GM21717 (cell line): ENCODE results near the gene ICE2.

Source experiments
- ATAC-seq: cut with Tn5 transposase; IDR thresholded peaks from one replicate; pipeline ENCODE4 v1.9.1; 2021; ENCODE audit warnings: mild to moderate bottlenecking, moderate library complexity; ENCODE audit not compliant: unreplicated experiment

ICE2 gene

DNA sequence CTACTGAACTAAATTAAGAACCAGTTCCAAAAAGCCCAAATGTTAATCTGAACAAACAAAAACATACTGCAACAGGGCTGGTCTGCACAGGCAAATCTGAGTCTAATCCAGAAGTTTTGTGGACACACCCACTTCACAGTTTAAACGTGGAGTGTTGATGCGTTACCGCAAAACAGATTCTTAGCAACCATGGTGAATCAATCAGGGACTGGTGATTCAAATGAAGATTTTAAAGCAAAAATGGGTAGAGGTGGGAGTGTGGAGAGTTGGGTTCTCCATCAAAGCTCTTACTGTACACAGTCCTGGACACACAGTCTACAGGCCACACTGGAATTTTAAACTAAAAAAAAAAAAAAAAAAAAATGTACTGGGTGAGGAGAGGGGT is 86.3 kb downstream of the ICE2 start:
- ATAC-seq: no peak

DNA sequence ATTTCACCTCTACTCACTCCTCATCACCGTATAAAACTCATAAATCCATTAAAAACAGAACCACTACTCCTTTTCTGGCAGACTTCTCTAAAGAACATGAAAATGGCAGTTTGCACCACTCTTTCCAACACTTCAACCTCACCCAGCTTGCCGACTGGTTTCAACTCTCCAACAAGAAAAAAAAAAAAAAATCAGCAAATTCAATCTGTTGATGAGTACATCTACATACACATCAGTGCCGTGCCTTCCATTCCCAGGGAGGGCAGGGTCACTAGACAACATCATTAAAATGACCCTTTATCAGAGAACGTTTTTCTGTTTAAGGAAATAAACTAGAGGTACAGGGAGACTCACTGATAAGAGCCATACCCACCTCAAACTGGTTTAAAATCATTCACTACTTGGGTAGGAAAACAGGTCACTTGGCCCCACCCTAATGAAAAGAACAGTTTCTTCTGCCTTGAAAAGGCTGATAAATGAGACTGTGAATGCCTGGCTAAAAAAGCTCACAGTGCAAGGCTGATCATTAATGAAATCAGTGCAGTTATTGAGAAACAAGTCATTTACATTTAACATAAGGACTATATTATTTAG is 87.1 kb downstream of the ICE2 start:
- ATAC-seq: no peak

DNA sequence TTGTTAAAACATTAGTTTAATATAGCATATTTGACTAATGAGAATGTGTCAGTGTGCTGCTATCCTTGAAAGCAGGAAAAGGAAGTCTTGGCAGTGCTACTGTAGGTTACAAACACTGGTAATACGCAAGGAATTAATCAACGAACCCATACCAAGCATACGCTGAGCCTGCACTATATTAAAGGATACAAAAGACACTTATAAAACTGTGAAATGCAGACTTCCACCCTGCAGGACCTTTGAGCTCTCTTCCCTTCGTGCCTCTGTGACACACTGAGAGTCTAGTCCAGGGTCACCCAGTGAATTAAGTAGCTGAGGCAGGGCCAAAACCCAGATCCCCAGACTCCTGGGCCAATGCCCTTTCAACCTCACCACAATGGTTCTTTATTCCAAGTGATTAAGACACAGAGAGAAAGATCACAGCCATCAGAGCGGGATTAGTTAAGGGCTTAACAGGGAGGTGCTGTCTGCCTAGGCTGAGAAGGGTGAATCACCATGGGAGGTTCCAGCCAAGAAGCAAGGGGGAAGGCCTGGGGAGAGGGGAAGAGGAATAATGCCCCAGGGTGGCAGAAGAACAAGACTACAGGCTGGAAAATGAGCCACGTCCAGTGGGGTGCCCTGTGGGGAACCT is 88.0 kb downstream of the ICE2 start:
- no peak for ATAC-seq

DNA sequence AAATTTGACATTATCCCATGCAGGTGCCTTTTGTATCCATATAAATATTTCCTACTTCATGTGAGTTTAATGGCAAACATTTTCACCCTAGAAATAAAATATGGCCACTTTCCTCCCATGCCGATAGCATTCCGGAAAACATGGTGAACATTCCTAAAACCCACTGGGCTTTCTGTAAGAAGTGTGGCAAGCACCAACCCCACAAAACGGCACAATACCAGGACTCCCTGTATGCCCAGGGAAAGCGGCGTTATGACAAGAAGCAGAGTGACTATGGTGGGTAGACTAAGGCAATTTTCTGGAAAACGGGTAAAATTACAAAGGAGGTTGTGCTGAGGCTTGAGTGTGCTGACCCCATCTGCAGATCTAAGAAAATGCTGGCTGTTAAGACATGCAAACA is 88.7 kb downstream of the ICE2 start:
- ATAC-seq: no peak

DNA sequence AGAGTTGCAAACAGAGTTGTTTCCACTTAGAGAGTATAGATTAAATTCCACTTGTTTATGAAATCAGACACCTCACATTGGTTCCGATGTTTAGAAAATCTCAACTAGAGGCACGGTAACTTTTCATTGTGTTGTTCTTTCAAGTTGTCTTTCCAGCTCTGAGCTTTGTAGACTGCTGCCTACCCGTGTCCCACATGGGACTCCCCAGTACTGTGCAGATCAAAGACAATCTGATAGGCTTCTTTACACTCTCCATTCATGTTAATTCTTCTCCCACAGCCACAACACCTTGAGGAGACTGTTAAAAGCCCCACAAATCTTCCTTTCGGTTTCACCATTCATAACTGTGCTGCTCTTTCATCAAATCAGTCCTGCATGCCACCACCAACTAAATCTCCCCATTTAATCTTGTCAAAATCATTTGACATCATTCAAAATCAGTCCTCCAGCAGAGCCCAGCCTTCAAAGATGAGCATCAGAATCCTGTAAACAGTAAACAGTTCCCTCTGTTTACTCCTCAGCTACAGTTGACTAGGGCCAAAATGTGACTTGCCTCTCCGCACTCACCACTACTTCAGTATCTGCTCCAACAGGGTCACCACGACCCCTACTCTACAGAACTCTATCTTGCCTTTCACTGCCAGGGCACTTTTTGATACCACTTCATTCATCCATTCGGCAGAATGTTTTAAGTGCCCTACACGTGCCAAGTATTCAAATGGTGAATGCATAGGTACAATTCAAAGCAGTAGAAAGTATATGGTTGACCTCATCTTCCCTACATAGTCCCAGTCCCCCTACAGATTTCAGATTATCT is 89.5 kb downstream of the ICE2 start:
- peak; percentile 55 for ATAC-seq

DNA sequence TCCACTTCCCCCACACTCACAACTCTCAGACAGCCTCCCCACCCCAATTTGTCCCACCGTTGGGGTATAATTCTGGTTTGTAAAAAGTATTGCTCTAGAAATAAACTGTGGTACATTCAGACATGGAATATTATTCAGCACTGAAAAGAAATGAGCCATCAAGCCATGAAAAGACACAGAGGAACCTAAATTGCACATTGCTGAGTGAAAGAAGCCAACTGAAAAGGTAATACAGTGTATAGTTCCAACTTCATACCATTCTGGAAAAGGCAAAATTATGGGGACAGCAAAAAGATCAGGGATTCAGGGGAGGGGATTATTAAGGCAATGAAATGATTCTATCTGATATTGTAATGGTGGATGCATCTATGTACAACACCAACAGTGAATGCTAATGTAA is 91.6 kb downstream of the ICE2 start:
- no peak for ATAC-seq

DNA sequence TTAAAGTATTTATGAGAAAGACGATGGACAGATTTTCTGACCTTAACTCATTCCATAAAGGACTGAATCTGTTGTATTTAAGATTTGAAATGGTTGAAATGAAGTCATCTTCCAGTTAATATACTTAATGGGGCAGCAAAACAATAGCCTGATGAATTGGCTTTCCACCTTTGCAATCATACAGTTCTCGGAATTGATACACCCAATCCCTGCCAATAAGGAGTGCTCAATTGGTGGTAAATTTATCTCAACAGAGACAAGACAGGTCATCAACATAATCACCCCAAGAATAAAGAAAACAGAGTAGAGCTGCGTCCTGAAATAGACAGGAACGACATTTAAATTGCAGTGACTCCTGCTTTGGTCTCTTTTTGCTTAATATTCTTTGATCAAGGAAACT is 92.3 kb downstream of the ICE2 start:
- ATAC-seq: no peak

DNA sequence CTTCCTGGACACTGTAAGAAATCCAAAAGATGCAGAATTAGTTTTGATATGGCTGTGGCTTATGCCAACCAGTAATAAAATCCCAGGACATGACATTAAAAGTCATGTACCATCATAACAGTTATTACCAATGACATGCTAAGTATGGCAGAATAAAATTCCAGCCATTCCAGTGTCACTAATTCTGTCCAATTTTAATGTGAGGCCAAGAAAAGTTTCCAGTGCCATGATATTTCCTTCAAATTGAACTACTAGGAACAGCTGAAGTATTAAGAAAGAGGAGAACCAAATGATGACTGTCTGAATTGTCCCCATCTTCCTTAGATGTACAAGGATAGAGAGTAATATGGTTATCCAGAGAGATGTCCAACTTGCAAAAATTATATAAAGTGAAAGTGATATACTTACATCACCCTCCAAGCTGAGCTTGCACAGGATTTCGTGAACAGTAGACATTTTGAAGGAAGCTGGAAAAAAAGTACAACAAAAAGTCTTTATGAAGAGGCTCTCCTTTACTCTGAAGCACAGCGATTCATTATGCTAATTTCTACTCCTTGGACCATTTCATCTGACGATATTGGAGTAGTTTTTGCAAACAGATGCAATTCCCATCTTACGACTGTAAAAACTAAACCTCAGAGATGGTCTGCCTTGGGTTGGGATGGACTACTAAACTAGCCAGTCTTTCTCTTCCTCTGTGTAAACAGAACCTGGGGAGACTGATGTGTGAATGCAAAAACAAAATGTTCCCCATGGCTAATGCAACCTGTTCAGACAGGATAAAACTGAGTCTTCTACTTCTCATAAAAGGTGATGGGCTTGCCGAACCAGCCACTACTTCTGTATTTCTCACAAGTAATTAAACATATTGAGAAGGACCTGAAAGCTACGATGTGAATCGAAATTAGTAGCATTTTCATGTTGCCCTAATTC is 93.1 kb downstream of the ICE2 start:
- ATAC-seq: no peak

DNA sequence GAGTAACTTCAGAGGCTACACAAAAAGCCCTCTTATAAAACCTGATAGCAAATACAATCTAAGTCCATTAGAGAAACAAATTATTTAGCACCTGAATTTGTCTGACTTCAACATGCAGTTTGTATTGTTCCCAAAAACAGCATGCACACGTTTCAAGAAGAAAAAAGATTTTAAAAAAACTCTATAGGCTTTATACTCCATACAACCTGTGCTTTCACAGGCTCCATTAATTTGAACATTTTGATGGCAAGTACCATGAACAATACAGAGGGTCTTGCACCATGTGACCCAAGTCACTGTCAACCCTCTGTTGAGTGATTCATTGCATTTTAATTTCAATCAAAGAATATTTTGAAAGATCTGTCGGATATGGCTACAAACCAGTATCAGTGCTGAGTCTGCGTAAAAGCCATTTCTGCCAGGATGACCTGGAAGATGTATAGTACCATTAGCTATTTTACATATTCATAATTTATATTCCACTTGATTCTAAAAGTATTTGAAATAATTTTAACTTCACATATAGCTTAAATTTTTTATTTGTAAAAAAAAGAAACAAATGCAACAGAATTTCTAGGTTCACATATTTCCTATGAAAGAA is 94.3 kb downstream of the ICE2 start:
- no peak for ATAC-seq

DNA sequence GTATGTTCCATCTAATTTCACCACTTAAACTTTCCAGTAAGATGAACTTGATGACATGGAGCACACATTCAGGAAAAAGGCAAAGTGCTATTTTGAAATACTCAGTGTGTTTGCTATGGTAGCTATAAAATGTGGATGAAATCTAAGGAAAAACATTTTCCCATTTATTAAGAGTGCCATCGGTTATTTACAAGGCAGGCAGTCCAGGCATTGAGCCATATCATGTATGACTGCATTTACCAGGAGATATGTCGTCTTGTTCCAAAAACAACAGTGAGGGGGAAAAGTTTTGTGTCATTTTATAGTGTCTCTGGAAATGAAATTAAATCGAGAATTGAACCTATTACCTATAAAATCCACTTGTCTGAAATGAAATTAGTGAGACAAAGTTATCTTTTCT is 94.9 kb downstream of the ICE2 start:
- no peak for ATAC-seq

DNA sequence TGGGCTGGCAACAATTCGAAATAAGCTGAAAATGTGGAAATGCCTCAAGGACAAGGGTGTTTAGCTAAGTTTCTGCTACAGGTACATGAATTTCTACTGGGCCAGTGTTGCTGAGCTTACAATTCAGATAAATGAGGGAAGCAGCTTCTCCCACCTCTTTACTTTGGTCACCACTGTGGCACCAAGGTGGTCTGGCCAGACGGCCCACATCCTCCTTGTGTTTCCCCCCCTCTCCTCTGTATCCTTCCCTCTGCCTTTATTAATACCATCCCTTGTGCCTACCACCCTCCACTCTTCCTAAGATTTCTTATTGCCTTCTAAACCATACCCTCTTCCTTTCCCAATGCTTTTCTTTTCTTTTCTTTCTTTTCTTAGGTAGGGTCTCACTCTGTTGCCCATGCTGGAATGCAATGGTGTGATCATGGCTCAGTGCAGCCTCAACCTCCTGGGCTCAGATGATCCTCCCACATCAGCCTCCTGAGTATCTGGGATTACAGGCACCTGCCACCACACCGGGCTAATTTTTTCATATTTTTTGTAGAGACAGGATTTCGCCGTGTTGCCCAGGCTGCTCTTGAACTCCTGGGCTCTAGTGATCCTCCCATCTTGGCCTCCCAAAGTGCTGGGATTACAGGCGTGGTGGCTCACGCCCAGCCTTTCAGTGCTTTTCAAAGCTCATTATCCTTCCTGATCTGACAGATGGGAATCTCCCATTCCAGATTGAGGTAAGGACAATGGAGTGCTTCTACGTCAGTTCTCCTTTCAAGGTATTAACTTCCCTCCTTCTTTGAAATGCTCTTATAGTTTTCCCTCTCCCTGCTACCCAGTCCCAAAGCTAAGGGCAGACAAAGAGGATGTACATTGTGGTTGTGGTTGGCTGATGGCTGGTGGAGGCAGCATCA is 95.9 kb downstream of the ICE2 start:
- no peak for ATAC-seq

DNA sequence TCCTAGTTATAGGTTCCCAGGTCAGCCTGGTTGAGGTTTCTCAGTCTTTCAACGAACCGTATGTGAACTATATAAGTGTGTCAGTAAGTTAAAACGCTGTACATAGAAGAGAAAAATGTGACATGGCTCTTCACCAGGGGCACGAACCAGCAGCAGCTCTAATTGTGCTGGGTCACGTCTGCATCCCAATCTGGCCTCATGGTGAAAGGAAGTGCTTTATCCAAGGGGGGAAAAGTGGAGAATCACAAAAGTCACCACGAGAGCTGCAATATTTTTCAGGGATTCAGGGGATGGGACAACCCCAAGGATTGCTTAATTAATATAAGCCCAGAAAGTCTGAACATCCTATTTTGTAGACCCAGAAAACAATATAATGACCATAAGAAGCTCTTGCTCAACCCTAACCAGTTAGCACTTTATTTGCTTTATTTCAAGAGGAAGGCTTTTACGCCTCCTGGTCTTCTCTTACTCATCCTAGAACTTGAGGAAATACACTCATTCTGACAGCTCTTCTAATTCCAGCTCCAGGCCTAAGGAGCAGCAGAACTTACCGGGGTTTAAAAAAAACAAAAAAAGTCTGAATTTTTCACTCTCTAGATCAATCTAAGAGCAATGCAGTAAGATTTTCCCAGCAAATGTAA is 97.7 kb downstream of the ICE2 start:
- no peak for ATAC-seq

DNA sequence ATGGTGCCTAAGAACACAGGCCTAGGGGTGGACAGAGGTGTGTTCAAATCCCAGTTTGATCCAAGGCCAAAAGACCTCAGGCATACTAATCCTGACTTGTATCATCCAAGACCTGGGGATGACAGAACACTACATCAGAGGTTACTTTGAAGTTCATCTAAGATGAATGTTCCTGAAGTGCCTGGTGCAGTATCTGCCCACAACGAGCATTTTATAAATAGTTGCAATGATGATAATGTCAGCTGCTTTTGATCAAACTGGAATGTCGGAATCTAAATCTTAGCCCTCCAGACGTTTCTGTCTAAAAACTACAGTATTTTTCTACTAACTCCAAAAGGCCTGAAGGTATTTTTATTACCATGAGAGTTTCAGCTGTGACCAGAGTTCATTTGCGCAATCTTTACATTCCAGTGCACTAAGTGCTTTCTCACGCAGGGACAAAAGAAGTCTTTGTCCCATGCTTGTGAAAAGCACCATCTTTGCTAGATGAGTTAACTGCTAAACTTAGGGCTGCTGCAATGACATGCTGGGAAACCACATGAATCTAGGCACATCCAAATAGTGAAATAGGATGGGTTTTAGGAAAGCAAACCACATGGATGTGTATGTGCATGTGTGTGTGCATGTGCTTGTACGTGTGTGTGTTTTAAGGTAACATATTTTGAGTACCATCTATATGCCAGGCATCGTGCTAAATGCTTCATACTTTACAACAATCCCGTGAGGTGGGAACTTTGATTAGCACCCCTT is 99.2 kb downstream of the ICE2 start:
- no peak for ATAC-seq

DNA sequence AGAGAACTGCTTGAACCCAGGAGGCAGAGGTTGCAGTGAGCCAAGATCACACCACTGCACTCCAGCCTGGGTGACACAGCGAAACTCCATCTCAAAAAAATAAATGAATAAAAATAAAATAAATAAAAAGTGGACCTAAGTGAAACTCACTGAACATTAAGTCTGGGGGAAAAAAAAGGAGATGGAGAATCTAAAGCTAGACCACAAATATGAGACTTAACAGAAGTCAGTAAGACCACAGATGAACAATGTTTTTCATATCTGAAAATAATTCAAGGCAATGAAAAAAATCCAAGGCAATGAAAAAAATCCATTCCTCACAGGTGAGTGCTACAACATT is 99.8 kb downstream of the ICE2 start:
- no peak for ATAC-seq

DNA sequence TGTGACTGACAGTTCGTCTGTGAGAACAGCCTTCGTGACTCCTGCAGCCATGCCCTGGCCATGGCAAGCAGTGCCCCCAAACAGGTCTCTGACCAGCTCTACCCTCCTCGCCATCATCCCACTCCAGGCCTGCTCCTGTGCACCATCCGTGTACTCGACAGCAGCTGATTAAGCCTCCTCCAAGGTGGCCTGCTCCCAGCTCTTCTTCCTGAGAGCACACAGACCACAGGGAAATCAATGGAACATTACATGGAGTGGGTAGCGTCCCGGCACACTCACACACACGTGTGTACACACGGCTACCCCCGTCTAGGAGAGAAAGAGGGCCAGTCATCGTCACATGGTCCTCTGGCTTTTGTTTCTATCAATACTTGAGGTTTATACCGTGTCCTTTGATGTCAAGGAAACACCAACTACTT is 102.3 kb downstream of the ICE2 start:
- ATAC-seq: no peak

DNA sequence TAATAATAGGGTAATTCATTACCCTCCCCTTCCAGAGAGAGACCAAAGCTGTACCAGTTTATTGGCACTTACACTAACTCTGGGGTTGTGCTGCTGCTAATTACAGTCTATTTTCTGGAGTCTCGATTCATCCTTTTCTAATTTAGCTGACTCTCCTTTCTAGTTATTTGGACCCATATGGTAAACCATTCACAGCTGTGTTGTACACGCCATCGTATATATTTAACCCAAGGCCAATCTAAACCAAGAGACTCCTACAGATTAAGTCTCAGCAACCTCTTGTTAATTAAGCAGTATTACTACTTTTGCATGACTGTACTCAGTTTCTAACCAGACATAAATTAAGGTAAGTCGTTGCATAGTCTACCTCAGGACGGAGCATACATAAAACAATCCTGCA is 103.6 kb downstream of the ICE2 start:
- no peak for ATAC-seq

DNA sequence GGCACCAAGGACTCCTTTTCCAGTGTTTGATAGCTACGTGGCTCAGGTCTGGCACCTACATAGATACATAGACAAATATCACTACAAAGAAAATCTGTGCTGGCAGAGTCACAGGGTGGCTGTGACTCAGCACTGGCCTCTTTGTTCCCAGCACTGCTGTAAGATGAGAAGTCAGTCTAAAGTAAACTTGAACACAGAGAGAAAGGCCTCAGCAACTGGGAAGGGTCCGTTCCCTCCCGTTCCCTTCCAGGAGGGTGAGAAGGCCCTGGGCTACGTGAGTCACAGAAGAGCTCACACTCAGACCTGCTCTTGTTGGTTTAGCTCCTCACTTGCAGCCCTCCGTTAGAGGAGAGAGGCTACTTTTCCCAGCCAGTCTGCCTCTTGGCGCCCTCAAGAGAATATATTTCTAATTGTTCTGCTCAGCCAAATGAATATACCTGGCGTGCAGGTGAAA is 104.3 kb downstream of the ICE2 start:
- no peak for ATAC-seq

DNA sequence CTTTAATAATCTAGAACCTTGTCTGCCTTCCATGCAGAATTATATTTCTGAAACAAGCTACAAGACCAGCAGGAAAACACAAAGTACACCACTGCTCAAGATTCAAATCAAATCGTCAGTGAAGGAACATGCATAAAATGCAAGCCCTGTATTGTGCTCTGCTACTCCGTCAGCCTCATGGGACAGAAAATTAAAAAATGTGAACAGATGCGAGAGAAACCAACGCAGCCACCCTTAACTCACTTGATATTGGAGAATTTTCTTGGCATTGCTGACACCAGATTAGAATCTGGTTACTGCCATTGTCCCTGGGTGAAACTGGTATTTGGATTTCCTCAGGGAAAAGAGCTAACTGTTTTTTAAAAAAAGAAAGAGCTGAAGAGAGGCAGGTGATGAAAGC is 104.7 kb downstream of the ICE2 start:
- ATAC-seq: no peak

DNA sequence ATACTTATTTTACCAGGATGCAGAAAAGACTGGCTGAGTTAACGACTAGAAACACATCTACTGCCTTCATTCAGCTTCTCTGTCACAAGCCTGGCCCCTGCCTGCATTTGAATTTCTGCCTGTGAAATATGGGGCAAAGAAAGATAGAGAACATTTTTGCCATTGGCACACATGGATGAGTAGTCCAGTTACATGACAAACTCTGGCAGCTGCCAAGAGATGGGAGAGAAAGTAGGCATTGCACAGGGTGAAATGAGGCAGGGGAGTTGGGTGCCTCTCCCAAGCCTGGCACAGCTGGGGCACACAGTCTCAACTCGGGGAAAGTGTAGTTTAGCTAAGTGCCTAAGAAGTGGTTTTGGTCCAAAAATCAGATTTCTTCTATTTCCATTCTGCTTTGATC is 105.2 kb downstream of the ICE2 start:
- ATAC-seq: no peak
